GM12892 (cell line): ENCODE measurements around the gene TENM3.

Experiments
- DNase-seq: peaks from one replicate; pipeline ENCODE4 v3.0.0; 2011; ENCODE audit not compliant: insufficient read length
- FAIRE-seq: peaks from 2 replicates; lab custom pipeline; 2011; peaks lifted over from hg19 to GRCh38; lab: Jason Lieb, UNC
- POLR2A ChIP-seq: IDR thresholded peaks from 2 replicates; pipeline ENCODE4 v1.6.1; 2011; ENCODE audit warnings: low read depth, low read length, control low read depth
- POLR2AphosphoS5 ChIP-seq: IDR thresholded peaks from 2 replicates; pipeline ENCODE4 v1.6.1; 2011; ENCODE audit warnings: low read depth, low read length, control low read depth
- TAF1 ChIP-seq: IDR thresholded peaks from 2 replicates; pipeline ENCODE4 v1.6.1; 2011; ENCODE audit warnings: low read depth, mild to moderate bottlenecking, control low read depth, low read length, borderline replicate concordance

The TENM3 gene

DNA sequence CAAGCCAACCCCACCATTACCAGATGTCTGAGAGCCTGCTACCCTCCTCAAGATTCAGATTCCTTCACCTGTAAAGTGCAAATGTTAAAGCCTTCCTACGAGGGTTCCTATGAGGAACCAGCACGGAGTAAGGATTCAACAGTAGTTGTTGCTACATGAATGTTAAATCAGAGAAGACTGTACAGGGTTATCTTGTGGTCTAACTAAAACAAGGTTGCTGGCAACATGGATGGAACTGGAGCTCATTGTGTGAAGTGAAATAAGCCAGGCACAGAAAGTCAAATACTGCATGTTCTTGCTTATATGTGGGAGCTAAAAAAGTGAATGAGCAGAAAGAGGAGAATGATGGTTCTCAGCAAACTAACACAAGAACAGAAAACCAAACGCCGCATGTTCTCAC, 435.4 kb downstream of the TENM3 start:
- no peak for TF ChIP-seq TAF1
- no peak for TF ChIP-seq POLR2A
- TF ChIP-seq POLR2AphosphoS5: no peak
- no peak for DNase-seq
- FAIRE-seq: no peak

DNA sequence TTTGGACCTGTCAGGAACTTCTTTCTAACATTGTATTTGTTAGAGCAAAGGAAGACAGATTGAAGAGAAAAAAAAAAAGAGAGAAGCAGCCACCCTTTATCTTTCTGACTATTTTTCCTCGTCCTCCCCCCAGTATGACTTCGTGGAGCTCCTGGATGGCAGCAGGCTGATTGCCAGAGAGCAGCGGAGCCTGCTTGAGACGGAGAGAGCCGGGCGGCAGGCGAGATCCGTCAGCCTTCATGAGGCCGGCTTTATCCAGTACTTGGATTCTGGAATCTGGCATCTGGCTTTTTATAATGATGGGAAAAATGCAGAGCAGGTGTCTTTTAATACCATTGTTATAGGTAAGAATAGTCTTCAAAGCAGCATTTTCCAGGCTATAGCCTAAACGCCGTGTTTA, 436.3 kb downstream of the TENM3 start:
- FAIRE-seq: no peak
- TF ChIP-seq POLR2AphosphoS5 (no peak), POLR2A (no peak), TAF1 (no peak)

DNA sequence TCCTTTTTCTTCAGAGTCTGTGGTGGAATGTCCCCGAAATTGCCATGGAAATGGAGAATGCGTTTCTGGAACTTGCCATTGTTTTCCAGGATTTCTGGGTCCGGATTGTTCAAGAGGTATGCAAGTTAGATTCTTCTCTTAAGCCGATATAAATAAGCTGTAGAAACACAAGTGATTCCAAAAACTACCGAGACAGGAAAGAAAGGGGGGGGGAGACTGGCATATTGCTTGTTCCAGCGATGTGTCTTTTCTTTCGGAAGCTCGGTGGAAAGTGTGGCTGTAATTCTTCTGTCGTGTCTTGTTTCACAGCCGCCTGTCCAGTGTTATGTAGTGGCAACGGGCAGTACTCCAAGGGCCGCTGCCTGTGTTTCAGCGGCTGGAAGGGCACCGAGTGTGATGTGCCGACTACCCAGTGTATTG, 437.0 kb downstream of the TENM3 start:
- TF ChIP-seq POLR2AphosphoS5 (no peak), TAF1 (no peak), POLR2A (no peak)
- DNase-seq: no peak
- no peak for FAIRE-seq

More for the DNA sequence above, 436.3 kb downstream of the TENM3 start:
- no peak for DNase-seq

DNA sequence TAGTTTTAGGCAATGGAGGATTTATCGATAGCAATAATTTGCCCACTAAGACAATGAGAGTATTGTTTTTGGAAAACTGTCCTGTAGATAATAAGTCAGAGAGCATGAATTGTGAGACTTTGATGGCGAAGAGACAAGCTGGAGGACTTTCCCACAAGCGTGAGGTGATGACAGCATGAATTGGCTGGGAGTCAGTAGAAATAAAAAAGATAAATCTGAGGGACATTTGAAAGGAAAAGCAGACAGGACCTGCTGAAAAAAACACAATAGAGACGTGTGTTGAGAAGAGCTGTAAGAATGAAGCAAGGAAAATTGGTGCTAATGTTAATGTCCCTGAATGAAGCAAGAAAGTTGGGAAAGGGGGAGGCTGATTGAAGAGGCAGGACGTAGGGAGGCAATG, 440.5 kb downstream of the TENM3 start:
- no peak for TF ChIP-seq POLR2AphosphoS5
- no peak for TF ChIP-seq POLR2A
- TF ChIP-seq TAF1: no peak
- FAIRE-seq (no peak), DNase-seq (no peak)

DNA sequence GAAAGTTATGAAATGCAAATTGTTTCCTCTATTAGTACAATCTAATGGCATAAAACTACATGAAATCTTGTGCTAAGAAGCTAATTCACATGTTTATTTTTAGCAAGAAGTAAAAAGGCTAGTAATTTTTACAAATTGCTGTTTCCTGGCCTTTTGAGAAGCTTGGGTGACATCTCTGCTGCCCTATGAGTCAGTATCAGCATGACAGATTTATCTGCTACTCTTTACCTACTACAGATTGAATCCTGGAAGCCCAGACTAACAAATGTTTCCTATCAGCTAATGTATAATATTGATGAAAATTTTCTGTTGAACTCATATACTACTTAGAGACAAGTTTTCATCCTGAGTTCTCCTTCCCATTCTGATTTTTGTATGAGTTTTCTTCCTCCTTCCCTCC, 441.6 kb downstream of the TENM3 start:
- DNase-seq (no peak), FAIRE-seq (no peak)
- TF ChIP-seq POLR2A: no peak
- no peak for TF ChIP-seq POLR2AphosphoS5
- TF ChIP-seq TAF1: no peak

DNA sequence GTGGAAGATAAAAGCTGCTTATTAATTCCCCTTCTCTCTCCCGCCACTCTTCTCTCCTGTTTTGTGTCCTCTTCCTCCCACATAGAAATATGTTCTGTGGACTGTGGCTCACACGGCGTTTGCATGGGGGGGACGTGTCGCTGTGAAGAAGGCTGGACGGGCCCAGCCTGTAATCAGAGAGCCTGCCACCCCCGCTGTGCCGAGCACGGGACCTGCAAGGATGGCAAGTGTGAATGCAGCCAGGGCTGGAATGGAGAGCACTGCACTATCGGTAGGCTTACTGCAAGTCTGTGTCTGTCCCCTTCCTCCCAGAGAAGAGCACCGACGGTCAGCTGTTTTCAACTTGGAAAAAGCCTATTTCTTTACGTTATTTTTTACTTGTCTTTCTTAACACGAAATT, 444.9 kb downstream of the TENM3 start:
- TF ChIP-seq POLR2AphosphoS5: no peak
- TF ChIP-seq TAF1: no peak
- no peak for TF ChIP-seq POLR2A
- DNase-seq (no peak), FAIRE-seq (no peak)

DNA sequence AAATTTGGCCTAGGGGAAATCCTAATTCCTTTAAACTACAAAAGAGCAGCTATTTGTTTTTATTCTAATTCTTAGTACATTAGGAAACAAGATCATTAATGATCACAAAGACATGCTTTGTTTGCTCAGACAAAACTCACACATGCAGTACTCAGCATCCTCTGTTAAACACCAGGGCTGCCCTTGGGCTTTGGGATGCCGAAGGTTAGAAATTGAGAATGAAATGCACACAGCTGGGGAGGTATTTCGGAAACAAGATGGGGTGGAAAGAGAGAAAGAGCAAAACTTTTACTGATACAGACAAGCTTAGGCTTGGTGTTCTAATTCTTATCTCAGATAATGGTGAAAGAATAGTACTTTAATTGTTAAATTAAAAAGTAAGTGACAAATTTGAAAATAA, 451.3 kb downstream of the TENM3 start:
- FAIRE-seq (no peak), DNase-seq (no peak)
- TF ChIP-seq TAF1: no peak
- TF ChIP-seq POLR2AphosphoS5: no peak

DNA sequence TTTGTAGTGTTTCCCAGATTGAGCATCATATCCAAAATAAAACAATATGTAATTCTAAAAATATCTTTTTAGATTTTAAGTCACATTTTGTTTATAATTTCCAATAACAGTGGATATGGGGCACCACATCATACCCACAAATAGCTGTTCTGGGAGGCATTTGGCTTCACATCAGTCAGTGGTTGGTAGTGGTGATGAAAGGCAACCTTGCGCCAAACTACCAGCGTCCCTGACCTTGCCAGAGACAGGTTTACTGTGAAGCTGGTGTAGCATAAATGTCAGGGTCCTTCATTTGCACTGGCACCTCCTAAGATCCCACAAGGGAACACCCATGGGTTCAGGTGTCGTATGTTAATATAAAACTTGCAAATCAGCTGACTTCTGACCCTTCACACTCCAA, 451.8 kb downstream of the TENM3 start:
- no peak for TF ChIP-seq TAF1
- no peak for TF ChIP-seq POLR2AphosphoS5
- no peak for TF ChIP-seq POLR2A
- FAIRE-seq (no peak), DNase-seq (no peak)

DNA sequence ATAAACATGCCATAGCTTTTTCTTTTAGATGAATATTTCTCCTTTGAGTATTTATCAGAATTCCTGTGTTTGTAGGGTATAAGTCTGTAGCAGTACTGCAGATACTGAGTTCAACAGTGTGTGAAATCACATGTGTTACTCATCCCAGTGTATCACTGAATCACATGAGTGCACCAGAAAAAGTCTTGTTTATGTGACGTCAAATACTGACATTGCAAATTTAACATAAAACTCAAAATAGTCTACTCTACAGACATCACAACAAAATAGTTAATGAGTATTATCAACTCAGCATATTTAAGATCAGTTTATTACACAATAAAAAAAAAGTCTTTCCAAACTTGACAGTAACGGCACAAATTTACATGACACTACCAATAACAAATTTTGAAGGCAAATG, 452.6 kb downstream of the TENM3 start:
- no peak for DNase-seq
- no peak for FAIRE-seq
- TF ChIP-seq POLR2A (no peak), POLR2AphosphoS5 (no peak), TAF1 (no peak)

DNA sequence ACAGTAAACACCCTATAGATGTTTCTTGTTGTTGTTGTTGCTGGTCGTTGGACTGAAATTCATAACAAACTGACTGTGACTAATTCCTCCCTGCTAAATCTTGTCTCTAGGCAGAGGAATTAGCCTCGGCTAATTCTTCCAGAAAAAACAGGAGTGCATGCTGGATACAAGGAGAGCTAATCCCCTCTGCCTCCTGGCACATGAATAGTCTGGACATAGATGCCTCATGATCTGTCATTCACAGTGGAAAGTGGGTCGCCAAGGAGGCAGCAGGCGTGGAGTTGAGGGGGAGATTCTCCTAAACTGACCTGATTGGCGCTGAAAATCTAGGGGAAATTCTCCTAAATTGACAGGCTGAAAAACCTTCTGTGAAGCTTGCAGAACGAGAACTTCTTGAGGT, 453.9 kb downstream of the TENM3 start:
- FAIRE-seq: no peak
- TF ChIP-seq POLR2AphosphoS5: no peak
- TF ChIP-seq TAF1: no peak
- no peak for TF ChIP-seq POLR2A
- no peak for DNase-seq

DNA sequence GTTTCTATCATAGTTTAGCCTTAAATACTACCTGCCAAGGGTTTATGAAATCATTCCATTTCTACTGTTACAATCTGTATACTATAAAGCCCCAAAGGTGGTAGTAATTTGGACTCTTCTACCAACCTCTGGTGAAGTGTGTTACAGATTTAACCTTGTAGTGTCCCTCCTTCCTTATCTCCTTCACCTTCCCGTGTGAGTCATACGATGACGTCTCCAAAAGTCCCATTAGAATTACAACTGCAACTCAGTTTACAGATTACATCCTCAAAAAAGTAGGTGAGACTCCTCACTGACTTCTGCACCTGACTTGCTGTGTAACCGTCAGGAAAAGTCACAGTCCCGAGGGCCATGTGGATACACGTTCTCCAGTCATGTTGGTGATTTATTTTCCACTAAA, 455.0 kb downstream of the TENM3 start:
- no peak for TF ChIP-seq POLR2AphosphoS5
- TF ChIP-seq TAF1: no peak
- no peak for TF ChIP-seq POLR2A
- no peak for FAIRE-seq
- DNase-seq: no peak

DNA sequence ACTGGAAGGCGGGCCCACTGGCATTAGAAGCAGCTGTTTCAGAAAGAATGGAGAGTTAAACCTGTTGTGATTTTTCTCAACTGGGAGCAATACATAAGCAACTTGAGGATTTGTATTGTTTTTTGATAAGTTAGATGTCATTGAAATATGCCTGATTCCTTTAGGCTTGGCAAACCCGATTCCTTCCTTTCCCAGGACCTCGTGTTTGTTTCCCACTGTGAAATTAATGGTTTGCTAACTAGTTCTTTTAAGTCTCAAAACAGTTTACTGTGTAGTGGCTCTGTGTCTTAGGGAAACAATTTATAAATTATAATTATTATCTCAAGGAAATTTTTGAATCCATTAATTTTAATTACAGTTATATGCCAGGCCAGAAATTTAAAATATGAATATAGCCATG, 456.0 kb downstream of the TENM3 start:
- DNase-seq: no peak
- no peak for FAIRE-seq
- no peak for TF ChIP-seq POLR2AphosphoS5
- TF ChIP-seq TAF1: no peak
- TF ChIP-seq POLR2A: no peak

DNA sequence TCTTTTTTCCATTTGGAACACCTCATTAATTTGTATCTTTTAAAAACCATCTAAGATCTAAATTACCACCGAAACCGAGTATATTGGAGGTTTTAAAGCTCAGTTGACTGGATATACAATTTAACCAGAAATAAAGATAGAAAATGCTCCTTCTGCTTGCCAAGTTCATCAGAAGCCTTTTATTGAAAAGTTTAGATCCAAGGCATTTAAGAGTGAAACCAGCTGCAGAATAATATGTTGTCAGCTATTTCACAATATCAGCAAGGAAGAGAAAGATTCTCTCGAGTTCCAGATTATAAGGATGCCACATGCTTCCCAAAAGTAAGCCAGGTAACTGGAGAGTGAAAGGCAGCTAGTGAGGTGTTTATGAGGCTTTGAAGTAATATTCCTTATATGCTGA, 456.6 kb downstream of the TENM3 start:
- FAIRE-seq (no peak), DNase-seq (no peak)
- no peak for TF ChIP-seq POLR2AphosphoS5
- no peak for TF ChIP-seq POLR2A
- no peak for TF ChIP-seq TAF1
